Measurements from ENCODE around the gene GCK.
"Not testable (repeated sequence)": the region's sequence is repeated elsewhere in the genome, so short reads cannot be mapped to it uniquely, and the experiment has no call there.

Gene GCK

DNA sequence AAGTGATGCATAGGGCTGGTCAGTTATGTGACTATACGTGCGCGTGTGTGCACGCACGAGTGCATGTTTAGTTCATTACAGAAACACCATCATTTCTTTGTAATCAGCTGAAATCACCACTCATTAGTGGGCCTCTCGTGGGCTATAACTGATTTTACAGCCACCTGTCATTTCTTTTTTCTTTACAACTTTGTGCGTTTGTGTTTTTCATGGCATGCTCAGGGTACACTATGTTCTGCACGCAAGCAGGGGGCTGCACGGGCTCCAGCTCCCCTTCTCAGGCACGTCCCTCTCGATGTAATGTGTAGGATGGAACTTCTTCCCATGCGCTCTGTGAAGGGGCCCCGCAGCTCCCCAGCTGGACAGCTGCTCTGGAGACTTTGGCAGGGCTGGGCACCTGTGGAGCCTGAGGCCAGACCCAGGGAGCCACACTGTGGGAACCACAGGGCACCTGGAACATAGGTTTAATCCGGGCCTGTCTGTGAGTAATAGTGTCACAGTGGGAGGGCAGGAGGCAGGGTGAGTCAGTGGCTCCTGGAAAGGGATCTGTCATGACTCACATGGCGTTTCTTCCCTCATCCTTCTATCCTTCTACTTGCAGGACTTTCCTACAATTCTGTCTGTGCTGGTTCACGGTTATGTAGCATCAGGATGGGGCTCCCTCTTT lies 4.9 kb downstream of the GCK start:
- Histone ChIP-seq H3K4me1 (ENCODE audit: control insufficient read depth, insufficient read depth, low read length) (no peaks in the 10 kb centered on the region), H3K9me3 (ENCODE audit: control insufficient read depth, insufficient read depth, low read length) (no peaks in the 10 kb centered on the region), H3K9ac (ENCODE audit: low read depth, low read length) (peak overlapping the region; percentile 12), H3K4me3 (ENCODE audit: low read depth, low read length) (no peak overlapping the region), H3K36me3 (ENCODE audit: control insufficient read depth, insufficient read depth, low read length) (no peaks in the 10 kb centered on the region), H3K27me3 (ENCODE audit: control insufficient read depth, insufficient read depth, low read length) (no peaks in the 10 kb centered on the region)

GRCh38 chr7:44183386-44183785 lies 5.9 kb downstream of the GCK start:
- no peak overlapping the region for H3K9ac ChIP-seq (ENCODE audit: low read depth, low read length)
- no peaks in the 10 kb centered on the region for H3K36me3 ChIP-seq (ENCODE audit: control insufficient read depth, insufficient read depth, low read length)
- H3K27me3 ChIP-seq (ENCODE audit: control insufficient read depth, insufficient read depth, low read length), result no peaks in the 10 kb centered on the region
- H3K4me1 ChIP-seq (ENCODE audit: control insufficient read depth, insufficient read depth, low read length), result no peaks in the 10 kb centered on the region
- no peaks in the 10 kb centered on the region for H3K9me3 ChIP-seq (ENCODE audit: control insufficient read depth, insufficient read depth, low read length)
- no peak overlapping the region for H3K4me3 ChIP-seq (ENCODE audit: low read depth, low read length)

GRCh38 chr7:44182827-44183226 lies 6.4 kb downstream of the GCK start:
- no peak overlapping the region for H3K4me3 ChIP-seq (ENCODE audit: low read depth, low read length)
- no peaks in the 10 kb centered on the region for H3K4me1 ChIP-seq (ENCODE audit: control insufficient read depth, insufficient read depth, low read length)
- H3K27me3 ChIP-seq (ENCODE audit: control insufficient read depth, insufficient read depth, low read length), result no peaks in the 10 kb centered on the region
- H3K36me3 ChIP-seq (ENCODE audit: control insufficient read depth, insufficient read depth, low read length), result no peaks in the 10 kb centered on the region
- no peaks in the 10 kb centered on the region for H3K9me3 ChIP-seq (ENCODE audit: control insufficient read depth, insufficient read depth, low read length)
- H3K9ac ChIP-seq (ENCODE audit: low read depth, low read length), result no peak overlapping the region

- Histone ChIP-seq H3K4me3 (ENCODE audit: low read depth, low read length) (no peak overlapping the region), H3K9ac (ENCODE audit: low read depth, low read length) (no peak overlapping the region), H3K27me3 (ENCODE audit: control insufficient read depth, insufficient read depth, low read length) (no peaks in the 10 kb centered on the region), H3K36me3 (ENCODE audit: control insufficient read depth, insufficient read depth, low read length) (no peaks in the 10 kb centered on the region), H3K9me3 (ENCODE audit: control insufficient read depth, insufficient read depth, low read length) (no peaks in the 10 kb centered on the region), H3K4me1 (ENCODE audit: control insufficient read depth, insufficient read depth, low read length) (peaks cover 4% of the 10 kb centered on the region)
These were observed 8.6 kb downstream of the GCK start for GRCh38 chr7:44180631-44181030.

GRCh38 chr7:44177570-44178131 lies 11.6 kb downstream of the GCK start:
- no peaks in the 10 kb centered on the region for H3K27me3 ChIP-seq (ENCODE audit: control insufficient read depth, insufficient read depth, low read length)
- H3K9ac ChIP-seq (ENCODE audit: low read depth, low read length), result no peak overlapping the region
- no peaks in the 10 kb centered on the region for H3K36me3 ChIP-seq (ENCODE audit: control insufficient read depth, insufficient read depth, low read length)
- no peaks in the 10 kb centered on the region for H3K9me3 ChIP-seq (ENCODE audit: control insufficient read depth, insufficient read depth, low read length)
- H3K4me1 ChIP-seq (ENCODE audit: control insufficient read depth, insufficient read depth, low read length), result peaks cover 4% of the 10 kb centered on the region
- no peak overlapping the region for H3K4me3 ChIP-seq (ENCODE audit: low read depth, low read length)

GRCh38 chr7:44176486-44176885 lies 12.8 kb downstream of the GCK start:
- Histone ChIP-seq H3K9ac (ENCODE audit: low read depth, low read length) (no peak overlapping the region), H3K4me3 (ENCODE audit: low read depth, low read length) (no peak overlapping the region), H3K9me3 (ENCODE audit: control insufficient read depth, insufficient read depth, low read length) (no peaks in the 10 kb centered on the region), H3K27me3 (ENCODE audit: control insufficient read depth, insufficient read depth, low read length) (no peaks in the 10 kb centered on the region), H3K4me1 (ENCODE audit: control insufficient read depth, insufficient read depth, low read length) (peaks cover 4% of the 10 kb centered on the region), H3K36me3 (ENCODE audit: control insufficient read depth, insufficient read depth, low read length) (no peaks in the 10 kb centered on the region)

DNA sequence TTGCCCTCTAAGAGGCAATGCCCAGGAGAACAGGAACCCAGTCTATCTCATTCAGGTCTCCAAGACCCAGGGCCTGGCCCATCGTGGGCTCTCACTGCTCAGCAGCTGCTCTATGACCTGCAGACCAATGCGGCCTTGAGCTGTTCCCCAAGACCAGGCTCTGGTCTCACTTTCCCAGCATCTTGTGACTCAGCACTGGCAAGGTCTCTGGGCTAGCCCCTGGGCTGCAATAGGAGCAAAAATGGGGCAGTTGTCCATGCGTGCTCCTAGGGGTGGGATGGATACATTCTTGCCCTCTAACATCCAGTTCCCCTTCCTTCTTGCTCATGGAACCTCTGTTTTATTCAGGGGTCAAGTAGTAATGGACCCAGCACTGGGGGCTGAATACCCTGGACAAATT lies 13.5 kb downstream of the GCK start:
- Histone ChIP-seq H3K9me3 (ENCODE audit: control insufficient read depth, insufficient read depth, low read length) (no peaks in the 10 kb centered on the region), H3K9ac (ENCODE audit: low read depth, low read length) (no peak overlapping the region), H3K4me3 (ENCODE audit: low read depth, low read length) (no peak overlapping the region), H3K4me1 (ENCODE audit: control insufficient read depth, insufficient read depth, low read length) (peaks cover 4% of the 10 kb centered on the region), H3K27me3 (ENCODE audit: control insufficient read depth, insufficient read depth, low read length) (no peaks in the 10 kb centered on the region), H3K36me3 (ENCODE audit: control insufficient read depth, insufficient read depth, low read length) (no peaks in the 10 kb centered on the region)

DNA sequence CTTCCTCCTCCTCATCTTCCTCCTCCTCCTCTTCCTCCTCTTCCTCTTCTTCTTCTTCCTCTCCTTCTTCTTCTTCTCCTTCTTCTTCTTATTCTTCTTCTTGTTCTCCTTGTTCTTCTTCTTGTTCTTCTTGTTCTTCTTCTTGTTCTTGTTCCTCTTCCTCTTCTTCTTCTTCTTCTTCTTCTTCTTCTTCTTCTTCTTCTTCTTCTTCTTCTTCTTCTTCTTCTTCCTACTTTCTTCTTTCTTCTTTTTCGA lies 14.6 kb downstream of the GCK start:
- H3K27me3 ChIP-seq (ENCODE audit: control insufficient read depth, insufficient read depth, low read length); H3K4me1 ChIP-seq (ENCODE audit: control insufficient read depth, insufficient read depth, low read length); H3K9me3 ChIP-seq (ENCODE audit: control insufficient read depth, insufficient read depth, low read length); H3K36me3 ChIP-seq (ENCODE audit: control insufficient read depth, insufficient read depth, low read length); H3K4me3 ChIP-seq (ENCODE audit: low read depth, low read length); H3K9ac ChIP-seq (ENCODE audit: low read depth, low read length): not testable (repeated sequence)

- no peak overlapping the region for H3K4me3 ChIP-seq (ENCODE audit: low read depth, low read length)
- no peak overlapping the region for H3K9ac ChIP-seq (ENCODE audit: low read depth, low read length)
- no peaks in the 10 kb centered on the region for H3K27me3 ChIP-seq (ENCODE audit: control insufficient read depth, insufficient read depth, low read length)
These were observed 15.1 kb downstream of the GCK start for GRCh38 chr7:44173911-44174693.

DNA sequence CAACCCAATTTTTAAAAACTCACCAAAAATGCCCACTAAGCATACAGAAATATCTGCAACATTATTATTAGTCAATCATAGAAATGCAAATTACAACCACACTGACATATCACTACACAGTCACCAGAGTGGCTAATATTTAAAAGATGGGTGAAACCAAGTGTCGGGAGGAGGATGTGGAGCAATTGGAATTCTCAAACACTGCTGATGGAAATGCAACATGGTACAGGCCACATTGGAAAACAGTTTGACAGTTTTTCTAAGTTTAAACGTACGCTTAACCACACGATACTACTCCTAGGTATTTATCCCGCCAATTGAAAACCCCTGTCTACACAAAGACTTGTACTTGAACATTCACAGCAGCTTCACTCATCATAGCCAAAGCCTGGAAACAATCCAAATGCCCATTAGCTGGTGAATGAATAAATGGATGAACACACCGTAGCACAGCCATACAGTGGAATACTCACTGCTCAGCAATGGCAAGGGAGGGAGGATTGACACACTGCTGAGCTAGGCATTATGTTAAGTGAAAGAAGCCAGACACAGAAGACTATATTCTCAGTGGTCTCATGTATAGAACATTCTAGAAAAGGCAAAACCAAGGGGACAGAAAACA lies 16.3 kb downstream of the GCK start:
- Histone ChIP-seq H3K9me3 (ENCODE audit: control insufficient read depth, insufficient read depth, low read length) (no peaks in the 10 kb centered on the region), H3K9ac (ENCODE audit: low read depth, low read length) (no peak overlapping the region), H3K4me3 (ENCODE audit: low read depth, low read length) (no peak overlapping the region), H3K27me3 (ENCODE audit: control insufficient read depth, insufficient read depth, low read length) (no peaks in the 10 kb centered on the region), H3K4me1 (ENCODE audit: control insufficient read depth, insufficient read depth, low read length) (peaks cover 4% of the 10 kb centered on the region), H3K36me3 (ENCODE audit: control insufficient read depth, insufficient read depth, low read length) (no peaks in the 10 kb centered on the region)

More at GRCh38 chr7:44173911-44174693, 15.1 kb downstream of the GCK start:
- peaks cover 4% of the 10 kb centered on the region for H3K4me1 ChIP-seq (ENCODE audit: control insufficient read depth, insufficient read depth, low read length)
- no peaks in the 10 kb centered on the region for H3K9me3 ChIP-seq (ENCODE audit: control insufficient read depth, insufficient read depth, low read length)
- H3K36me3 ChIP-seq (ENCODE audit: control insufficient read depth, insufficient read depth, low read length), result no peaks in the 10 kb centered on the region

DNA sequence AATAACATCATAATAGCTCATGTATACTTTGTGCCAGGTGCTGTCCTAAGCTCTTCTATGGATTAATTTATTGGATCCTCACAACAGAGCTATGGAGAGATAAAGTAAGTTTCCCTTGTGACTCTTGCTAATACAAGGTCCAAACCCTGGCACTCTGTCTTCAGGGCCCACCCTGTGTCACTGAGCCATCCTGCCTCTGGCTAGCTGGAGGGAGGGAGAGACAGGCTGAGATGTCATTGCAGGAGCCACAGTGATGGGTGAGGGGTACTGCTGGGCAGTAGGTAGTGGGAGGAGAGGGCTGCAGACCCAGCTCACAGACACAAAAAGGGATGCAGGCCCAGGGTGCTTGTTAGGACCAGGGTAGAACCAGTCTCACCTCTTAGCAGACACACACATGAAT lies 16.9 kb downstream of the GCK start:
- no peak overlapping the region for H3K4me3 ChIP-seq (ENCODE audit: low read depth, low read length)
- peaks cover 3% of the 10 kb centered on the region for H3K4me1 ChIP-seq (ENCODE audit: control insufficient read depth, insufficient read depth, low read length)
- no peaks in the 10 kb centered on the region for H3K27me3 ChIP-seq (ENCODE audit: control insufficient read depth, insufficient read depth, low read length)
- H3K9me3 ChIP-seq (ENCODE audit: control insufficient read depth, insufficient read depth, low read length), result no peaks in the 10 kb centered on the region
- no peak overlapping the region for H3K9ac ChIP-seq (ENCODE audit: low read depth, low read length)
- no peaks in the 10 kb centered on the region for H3K36me3 ChIP-seq (ENCODE audit: control insufficient read depth, insufficient read depth, low read length)

DNA sequence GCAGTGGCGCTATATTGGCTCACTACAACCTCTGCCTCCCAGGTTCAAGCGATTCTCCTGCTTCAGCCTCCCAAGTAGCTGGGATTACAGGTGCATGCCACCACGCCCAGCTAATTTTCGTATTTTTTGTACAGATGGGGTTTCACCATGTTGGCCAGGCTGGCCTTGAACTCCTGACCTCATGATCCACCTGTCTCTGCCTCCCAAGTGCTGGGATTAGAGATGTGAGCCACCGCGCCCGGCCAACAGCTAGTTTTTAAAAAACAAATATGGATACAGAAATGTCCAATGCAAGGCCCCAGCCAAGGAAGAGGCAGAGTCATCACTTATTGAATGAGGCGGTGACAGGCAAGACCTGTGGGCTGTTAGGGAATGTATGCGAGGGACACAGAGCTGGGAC lies 17.3 kb downstream of the GCK start:
- H3K4me1 ChIP-seq (ENCODE audit: control insufficient read depth, insufficient read depth, low read length); H3K36me3 ChIP-seq (ENCODE audit: control insufficient read depth, insufficient read depth, low read length); H3K9ac ChIP-seq (ENCODE audit: low read depth, low read length); H3K27me3 ChIP-seq (ENCODE audit: control insufficient read depth, insufficient read depth, low read length); H3K9me3 ChIP-seq (ENCODE audit: control insufficient read depth, insufficient read depth, low read length); H3K4me3 ChIP-seq (ENCODE audit: low read depth, low read length): not testable (repeated sequence)

Data from iPS-15b (cell line).